Renal cortical epithelial cell (primary cell): Measurements from ENCODE around the gene MSI2. TPM values are rescaled to one million over a fixed set of nuclear protein-coding genes. Genes with fewer than 3 reads are reported as not detected.

Experiments used
- DNase-seq: peaks from one replicate; pipeline ENCODE4 v3.0.0-alpha.2; 2011; ENCODE audit warnings: low read depth
- total RNA-seq: library from RNA; depleted of rRNA; stranded (reverse); fragments of >200 nt; gene quantifications from 2 replicates; pipeline ENCODE4 v1.2.3, GENCODE V29; 2014

Gene MSI2
- total RNA-seq, 1 donor from 2014 or later = 90.2 TPM

DNA sequence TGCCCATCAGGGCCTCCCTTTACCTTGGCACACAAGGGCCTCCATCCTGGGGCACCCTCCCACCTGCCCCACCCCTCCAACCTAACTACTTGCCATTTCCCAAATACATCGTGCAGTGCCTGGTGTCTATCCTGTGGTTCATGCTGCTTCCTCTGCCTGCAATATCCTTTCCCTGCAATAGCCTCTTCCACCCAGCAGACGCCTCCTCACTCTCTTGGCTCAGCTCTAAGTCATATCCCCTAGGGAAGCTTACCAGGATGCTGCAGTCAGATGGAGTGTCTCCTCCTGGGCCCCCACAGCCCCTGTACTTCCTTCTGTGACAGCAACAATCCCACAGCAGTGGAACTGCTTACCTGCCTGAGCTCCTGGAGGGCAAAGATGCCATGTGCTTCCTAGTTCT, 452.1 kb downstream of the MSI2 start:
- no peak for DNase-seq

DNA sequence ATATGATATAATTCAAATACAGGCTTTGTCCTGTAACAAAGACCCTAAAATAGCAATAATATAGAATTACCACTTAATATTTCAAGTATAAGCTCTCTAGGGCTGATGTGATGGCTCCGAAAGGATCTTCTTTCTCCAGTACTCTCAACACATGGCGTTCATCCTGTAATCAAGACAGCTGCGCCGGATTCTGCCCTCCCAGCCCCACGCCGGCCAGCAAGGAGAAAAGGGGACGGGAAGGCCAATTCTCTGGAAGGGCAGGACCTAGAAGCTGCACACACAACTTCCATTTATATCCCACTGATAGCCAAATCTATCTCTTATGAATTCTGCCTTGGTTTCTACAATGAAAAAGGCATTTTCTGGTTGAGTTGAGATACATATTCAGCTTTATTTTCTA, 456.8 kb downstream of the MSI2 start:
- no peak for DNase-seq

DNA sequence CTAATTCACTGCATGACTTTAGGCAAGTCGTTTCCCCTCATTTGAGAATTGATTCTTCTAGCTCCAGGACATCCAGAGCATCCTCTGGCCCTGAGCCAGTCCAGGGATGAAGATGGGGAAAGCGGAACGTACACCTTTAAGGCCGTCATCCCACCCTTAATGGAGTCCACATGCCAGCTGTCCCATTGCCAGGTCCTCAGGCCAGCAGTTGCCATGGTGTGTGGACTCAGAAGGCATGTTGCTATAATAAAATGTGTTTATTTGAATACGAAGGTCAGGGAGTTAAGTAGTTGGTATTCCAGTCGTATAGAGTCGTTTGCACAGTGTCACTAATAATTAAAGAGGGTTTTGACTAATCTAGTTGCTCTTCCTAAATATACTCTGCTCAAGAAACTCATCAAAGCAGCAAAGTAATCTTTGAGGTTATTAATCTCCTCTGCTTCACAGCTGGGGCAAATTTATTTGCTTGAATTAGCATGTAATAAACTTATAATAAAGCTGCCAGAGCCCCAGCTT, 458.4 kb downstream of the MSI2 start:
- peak; percentile 37 for DNase-seq

DNA sequence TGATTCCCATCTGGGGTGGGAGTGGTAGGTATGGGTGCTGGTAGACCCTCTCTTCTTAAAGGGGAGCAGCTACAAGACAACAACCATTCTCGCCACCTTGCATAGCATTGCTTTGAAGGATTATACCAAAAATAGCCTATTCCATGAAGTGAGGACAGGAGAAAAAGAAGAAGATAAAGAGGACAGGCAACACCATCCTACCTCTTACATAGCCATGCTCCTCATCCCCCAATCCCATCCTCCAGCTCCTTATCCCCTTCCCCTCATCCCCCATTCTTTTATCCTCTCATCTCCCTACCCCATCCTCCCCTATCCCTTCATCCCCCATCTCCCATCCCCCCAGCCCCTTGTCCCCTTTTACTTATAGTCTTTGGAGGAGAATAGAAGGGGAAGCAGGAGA, 459.7 kb downstream of the MSI2 start:
- DNase-seq = no peak

DNA sequence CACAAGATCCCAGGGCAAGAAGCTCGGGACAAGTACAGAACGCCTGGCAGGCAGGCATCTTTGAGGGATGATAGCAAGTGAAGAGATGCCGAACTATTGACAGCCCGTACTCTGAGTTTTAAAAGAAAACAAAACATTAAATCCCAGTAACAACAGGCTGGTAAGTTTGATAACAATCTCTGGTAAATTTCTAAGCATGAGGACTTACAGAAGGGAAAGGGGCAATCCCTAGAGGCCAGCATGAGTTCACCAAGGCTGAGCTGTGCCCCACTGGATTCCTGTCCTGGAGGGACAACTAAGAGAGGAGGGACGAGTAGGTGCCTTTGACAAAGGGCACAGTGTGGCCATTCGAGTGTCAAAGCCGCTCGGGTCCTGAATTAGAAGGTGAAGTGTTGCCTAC, 462.6 kb downstream of the MSI2 start:
- no peak for DNase-seq

DNA sequence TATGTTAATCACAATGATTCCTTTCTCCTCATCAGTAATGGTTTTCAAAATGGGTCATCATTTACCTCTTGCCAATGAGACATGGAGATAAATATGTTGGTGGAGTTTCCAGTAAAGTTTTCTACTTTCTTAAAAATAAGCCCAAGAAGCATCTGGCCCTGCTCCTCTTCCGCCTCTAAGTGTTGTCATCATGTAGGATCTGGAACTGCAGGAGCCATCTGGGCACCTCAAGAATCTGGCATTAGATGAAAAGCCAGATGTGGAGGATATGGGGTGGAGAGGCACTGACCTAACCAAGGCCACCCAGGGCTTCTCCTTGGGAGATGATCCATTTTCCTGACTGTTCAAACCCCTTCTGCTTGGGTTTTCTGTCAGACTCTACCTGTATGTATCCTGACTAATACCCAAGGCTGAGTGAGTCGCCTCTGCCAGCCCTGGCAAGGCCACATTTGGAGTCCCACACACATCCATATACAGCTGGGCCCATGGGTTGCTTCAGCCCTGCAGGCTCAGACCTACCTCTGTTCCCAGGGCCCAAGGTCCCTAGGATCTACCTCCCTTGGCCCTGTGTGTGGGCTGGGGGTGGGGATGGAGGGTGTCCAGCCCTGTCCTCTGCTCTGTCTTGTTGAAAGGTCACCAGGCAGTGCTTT, 464.2 kb downstream of the MSI2 start:
- no peak for DNase-seq

DNA sequence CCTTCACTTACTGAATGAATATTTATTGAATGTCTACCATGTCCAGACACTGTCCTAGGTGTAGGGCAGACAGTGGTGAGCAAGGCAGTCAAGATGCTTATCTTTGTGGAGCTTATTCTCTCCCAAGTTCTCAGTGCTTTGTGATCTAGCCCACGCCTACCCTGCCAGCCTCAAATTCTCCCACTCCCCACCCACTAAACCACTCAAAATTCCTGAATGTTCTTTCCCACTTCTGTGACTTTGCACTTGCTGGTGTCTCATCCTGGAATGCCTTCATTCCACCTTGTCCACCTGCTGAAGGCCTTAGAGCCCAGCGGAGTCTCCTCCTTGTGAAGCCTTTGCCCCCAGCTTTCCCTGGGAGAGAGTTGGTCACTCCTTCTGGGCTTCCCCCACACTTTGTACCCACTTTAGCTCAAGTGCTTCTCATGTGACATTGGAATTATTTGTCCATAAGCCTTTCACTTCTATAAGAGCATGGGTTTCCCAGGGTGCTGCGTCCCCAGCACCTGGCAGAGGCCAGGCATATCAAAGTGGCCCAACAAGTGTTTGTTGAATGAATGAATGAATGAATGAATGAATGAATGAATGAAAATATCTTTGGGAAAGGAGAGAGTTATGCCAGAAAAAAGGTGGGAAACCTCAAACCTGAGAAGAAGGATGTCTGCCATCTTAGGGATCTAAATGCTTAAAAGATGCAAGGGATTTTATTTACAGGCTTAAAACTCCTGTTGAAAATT, 465.8 kb downstream of the MSI2 start:
- DNase-seq = no peak

DNA sequence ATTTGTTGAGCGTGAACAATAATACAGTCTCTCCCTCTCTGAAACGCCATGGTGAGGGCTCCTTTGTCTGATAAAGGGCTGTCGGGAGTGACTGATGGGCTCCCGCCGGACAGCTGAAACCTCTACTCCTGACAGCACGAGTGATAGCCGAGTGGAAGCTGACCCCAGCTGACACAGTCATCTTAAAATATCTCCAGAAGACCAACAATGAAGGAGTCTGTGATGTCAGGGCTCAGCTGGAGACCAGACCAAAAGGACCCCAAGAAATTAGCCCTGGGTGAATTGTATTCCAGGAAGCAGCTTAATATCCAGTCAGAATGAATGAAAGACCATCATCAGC, 466.4 kb downstream of the MSI2 start:
- no peak for DNase-seq

DNA sequence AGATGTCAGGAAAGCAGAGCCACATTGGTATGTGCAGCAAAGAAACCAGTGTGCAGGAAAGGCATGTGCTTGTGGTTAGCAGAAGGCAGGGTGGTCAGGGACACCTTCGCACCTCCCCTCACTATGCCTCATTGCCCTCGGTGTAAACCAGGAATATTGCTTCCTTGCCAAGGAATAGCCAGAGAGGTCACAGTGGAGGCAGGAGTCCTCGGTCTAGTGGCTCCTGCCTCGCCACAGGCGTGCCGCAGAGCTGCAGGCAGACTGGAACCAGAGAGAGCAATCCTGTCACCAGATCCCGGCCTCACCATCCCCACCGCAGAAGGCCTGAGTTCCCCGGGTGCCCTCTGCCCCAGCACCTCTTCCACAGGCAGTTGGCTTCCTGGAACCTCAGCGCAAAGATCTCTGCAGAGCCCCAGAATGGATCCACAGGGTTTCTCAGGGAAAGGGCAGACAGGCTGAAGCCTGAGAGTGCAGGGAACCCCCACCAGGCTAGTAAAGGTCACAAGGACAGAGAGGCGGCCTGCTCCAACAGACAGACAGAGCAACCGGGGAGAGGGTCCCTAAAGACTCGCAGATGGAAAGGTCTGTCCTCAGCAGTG, 467.2 kb downstream of the MSI2 start:
- peak; percentile 92 for DNase-seq

DNA sequence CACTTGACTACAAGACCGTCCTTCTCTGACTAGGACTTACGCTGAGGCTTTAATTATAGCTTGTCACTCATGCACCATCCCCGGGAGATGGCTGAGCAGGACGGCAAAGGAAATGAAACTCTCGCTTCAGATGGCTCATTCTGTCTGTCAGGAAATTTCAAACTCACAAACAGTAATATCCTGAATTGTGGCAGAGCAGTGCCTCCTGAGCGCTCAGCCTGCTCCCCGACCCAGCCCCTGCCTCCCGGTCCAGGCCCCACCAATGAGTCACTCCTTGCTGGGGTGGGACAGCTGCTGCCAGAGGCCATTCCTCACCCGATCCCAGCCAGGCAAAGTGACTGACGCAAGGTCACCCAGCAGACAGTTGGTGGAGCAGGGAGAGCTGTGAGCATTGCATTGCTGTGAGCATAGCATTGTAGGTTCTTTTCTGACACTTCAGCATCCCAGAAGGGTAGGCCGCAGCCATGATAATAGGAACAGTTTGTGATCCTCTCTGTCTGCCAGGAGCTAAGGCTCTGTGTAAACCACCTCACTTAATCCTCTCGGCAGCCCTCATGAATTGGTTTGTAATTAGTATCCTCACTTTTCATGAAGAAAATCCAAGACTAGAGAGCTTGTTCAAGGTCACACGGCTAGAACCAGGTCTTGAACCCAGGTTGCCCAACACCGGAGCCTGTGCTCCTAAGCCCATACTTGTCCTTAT, 467.9 kb downstream of the MSI2 start:
- DNase-seq = peak; percentile 4

DNA sequence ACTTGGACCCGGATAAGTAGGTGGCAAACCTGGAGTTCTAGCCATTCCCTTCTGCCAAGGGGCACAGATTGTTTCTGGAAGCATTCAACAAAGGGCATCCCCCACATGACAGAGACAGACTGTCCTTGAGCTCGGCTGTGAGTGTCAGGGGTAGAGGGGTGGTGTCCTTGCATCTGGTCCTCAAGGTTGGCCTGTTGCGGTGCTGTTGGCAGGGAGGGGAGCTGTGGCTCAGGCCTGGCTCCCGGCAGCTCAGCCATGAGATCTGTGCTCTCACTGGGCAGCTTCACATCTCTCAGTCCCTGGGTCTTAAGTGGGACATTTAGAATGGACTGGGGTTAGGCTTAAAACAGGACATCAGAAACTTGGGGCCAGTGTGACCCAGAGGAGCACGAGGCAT, 468.4 kb downstream of the MSI2 start:
- DNase-seq = no peak

DNA sequence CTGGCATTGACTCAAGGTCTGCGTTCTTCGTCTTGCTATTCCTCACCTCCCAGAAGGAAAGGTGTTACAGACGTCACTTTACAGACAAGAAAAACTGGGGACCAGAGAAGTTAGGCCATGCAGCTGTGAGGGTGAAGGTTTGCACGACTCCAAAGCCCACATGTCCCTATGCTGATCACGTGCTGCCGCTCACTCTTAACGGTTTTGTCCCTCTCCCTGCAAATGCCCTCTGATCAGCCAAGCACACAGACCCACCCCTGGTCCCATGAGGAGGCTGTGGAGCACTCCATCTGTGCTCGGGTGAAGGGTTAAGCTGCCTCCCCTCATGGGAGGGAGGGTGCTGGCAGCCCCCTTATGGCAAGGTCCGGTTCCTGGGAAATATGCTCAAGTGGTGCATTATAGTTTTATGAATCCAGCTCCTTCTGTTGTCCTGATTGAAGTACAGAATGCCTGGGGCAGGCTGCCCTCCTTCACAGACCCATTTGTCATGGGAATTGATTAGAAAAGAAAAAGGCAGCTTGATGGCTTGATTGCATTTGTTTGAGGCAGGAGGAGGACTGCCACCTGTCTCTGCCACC, 470.0 kb downstream of the MSI2 start:
- no peak for DNase-seq

DNA sequence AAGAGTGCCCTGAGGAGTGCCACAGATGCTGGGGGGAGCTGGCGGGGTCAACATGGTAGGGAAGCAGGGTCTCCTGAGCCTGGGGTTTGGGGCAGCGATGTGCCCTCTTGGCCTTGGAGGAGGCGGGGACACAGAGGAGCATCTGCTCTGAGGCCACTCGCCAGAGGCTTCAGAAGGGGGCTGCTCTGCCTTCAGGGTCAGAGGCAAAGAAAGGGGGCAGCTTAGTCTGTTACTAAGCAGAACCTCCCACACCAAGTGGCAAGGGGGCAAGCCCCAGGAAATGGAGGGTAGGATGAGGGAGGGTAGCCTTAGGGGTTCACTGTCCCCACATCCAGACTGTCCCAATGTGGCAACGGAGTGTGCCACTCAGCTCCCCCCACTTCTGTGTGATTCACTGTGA, 470.5 kb downstream of the MSI2 start:
- DNase-seq = no peak

DNA sequence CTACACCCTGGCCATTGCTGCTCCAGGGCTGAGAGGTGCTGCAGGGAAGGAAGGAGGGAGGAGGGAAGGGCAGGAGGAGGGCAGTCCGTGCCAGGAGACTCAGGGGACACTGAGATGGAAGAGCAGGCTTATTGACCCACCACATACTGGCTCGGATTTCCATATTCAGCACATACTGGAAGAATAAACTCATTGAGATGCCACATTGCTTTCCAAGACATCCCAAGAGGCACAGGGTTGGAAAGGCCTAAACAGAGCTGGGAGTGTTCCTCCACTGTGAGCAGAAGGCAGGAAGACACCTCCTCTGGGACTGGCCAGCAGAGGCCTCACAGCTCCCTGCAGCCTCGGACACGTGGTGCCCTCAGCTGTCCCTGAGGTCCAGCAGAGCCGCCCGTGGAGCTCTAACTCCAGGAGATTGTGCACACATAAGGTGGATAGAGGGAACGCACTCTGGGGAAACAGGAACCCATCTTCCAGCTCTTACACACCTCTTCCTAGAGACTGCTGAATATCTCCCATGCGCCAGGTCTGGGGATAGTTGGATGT, 471.4 kb downstream of the MSI2 start:
- no peak for DNase-seq

DNA sequence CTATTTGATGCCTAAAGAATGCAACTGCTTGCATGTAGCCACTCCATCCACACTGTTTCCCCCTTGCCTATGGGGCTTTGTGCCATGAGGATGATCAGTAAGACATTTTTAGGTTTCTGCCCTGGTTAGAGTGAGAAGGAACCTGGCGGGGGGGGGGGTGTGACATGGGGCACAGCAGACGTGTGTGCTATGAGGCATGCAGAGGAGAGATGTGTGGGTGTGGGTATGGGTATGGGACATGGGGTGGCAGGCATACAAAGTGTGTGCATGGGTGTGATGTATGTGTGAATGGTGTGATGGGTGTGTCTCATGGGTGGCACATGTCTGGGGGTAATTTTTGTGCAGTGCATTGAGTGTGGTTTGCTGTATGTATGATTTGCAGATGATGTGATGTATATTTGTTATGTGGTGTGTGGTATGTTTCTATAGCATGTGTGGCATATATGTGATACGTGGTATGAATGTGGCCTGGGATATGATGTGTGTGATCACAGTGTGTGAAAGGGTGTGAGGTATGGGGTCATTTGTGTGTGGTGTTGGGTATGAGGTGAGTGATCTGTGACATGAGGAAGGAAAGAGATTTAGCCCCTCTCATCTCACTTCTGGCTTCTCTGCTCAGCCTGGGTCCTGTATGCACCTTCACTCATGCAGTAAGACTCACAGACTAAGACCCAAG, 473.8 kb downstream of the MSI2 start:
- no peak for DNase-seq

DNA sequence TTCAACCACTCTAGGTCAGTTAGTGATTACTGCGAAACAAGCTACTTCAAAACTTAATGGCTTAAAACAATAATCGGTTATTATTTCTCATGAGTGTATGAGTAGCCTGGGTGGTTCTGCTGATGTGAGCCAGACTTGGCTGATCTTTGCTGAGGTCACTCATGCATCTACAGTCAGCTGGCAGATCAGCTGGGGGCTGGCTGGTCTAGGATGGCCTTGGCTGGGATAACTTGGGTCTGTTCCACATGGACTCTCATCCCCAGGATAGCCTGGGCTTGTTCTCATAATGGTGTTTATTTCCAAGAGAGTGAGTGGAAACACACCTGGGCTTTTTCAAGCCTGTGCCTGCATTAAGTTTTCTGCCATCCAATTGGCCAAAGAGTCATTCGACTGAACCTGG, 475.7 kb downstream of the MSI2 start:
- peak; percentile 6 for DNase-seq

DNA sequence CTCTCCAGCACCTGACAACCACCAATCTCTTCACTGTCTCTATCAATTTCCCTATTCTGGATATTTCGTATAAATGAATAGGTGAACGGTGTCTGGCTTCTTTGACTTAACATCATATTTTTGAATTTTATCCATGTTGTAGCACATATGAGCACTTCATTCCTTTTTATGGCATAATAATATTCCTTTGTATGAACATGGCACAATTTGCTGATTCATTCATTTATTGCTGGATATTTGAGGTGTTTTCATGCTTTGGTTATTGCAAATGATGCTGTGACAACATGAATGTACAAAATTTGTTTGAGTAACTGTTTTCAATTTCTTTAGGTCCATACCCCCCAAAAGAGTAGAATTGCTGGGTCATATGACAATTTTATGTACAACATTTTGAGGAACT, 476.8 kb downstream of the MSI2 start:
- DNase-seq = no peak
